Stomach (tissue), 9 donors: ENCODE results near the gene SIGLEC12. TPM values are rescaled to one million over a fixed set of nuclear protein-coding genes. Genes with fewer than 3 reads are reported as not detected.
"Not testable (repeated sequence)": the region's sequence is repeated elsewhere in the genome, so short reads cannot be mapped to it uniquely, and the experiment has no call there.

Experiments
- DNase-seq, 2 donors: peaks; one replicate each; pipeline versions ENCODE4 v3.0.0 to v3.0.0-alpha.2; 2013 to 2019
- H3K27ac ChIP-seq, 5 donors: fragments of 200-600 bp in 4 of 5; sonication (generic) in 4 of 5; one replicate each; pipeline ENCODE4 v1.5.1; 2013 to 2019; ENCODE audit warnings: mild to moderate bottlenecking in 1 of 5, moderate library complexity in 1 of 5
- H3K27me3 ChIP-seq, 3 donors: fragments of 200-600 bp; sonication (generic); one replicate each; pipeline ENCODE4 v1.5.1; 2017 to 2019; ENCODE audit warnings: mixed run types in 1 of 3
- H3K36me3 ChIP-seq, 4 donors: fragments of 200-600 bp; sonication (generic); 1 replicate in 3 of 4; 2 replicates in 1 of 4; pipeline ENCODE4 v1.5.1; 2016 to 2019
- H3K4me1 ChIP-seq, 4 donors: fragments of 200-600 bp; sonication (generic); one replicate each; pipeline ENCODE4 v1.5.1; 2016 to 2019
- H3K4me3 ChIP-seq, 4 donors: fragments of 200-600 bp; sonication (generic) in 3 of 4; one replicate each; pipeline ENCODE4 v1.5.1; 2016 to 2019; ENCODE audit warnings: mild to moderate bottlenecking in 1 of 4
- H3K9me3 ChIP-seq, 4 donors: fragments of 200-600 bp; sonication (generic); one replicate each; pipeline ENCODE4 v1.5.1; 2016 to 2019
- CTCF ChIP-seq, 7 experiments: fragments of 450-650 bp in 4 of 7; fragments of 200-600 bp in 3 of 7; sonication (generic) in 3 of 7; IDR thresholded peaks; one replicate each; pipeline ENCODE4 v1.5.1; 2016 to 2019; ENCODE audit warnings: antibody characterized with exemption in 7 of 7, control low read depth in 2 of 7, mild to moderate bottlenecking in 1 of 7
- EP300 ChIP-seq: sonication (generic); formaldehyde crosslinking; IDR thresholded peaks from one replicate; pipeline ENCODE4 v1.6.1; 2017; ENCODE audit warnings: antibody characterized with exemption
- POLR2A ChIP-seq, 4 donors: fragments of 450-650 bp; IDR thresholded peaks; one replicate each; pipeline ENCODE4 v1.6.1; 2016; ENCODE audit warnings: antibody characterized with exemption in 4 of 4, control low read depth in 2 of 4, mild to moderate bottlenecking in 1 of 4, moderate library complexity in 1 of 4
- POLR2AphosphoS5 ChIP-seq, 3 donors: sonication (generic); formaldehyde crosslinking; IDR thresholded peaks; one replicate each; pipeline ENCODE4 v1.6.1; 2016; ENCODE audit warnings: antibody characterized with exemption in 3 of 3
- WGBS, 5 donors: extraction: QIAGEN DNeasy Blood & Tissue Kit in 3 of 5; methylation state at CpG; one replicate each; pipeline versions ENCODE4 v1.1.5 to v1.1.7; 2013 to 2018; 5-methylcytosine and 5-hydroxymethylcytosine counted together
- intact Hi-C: fragments of 100-400 bp; cut with DNase I; formaldehyde crosslinking; loops from one replicate; pipeline ENCODE4 v1.15.1; 2023; ENCODE audit warnings: low total_unique reads
- polyA plus RNA-seq, 3 donors: library from polyadenylated mRNA; stranded (reverse); fragments of 200-250 nt; gene quantifications; one replicate each; pipeline ENCODE4 v1.2.3, GENCODE V29; 2013
- total RNA-seq, 5 donors: library from RNA; depleted of rRNA; stranded (reverse); fragments of >200 nt; gene quantifications; one replicate each; pipeline versions ENCODE4 v1.1.0 to v1.2.3, GENCODE V29; 2014 to 2016
- donor health status: healthy with polysubstance abuse.
- donor health status: Bipolar disorder and iron deficiency.
- donor health status: healthy.

SIGLEC12 gene
- total and polyA plus RNA-seq, 8 donors: 0.10 to 1.2 (median 0.37) TPM; not detected in 5

DNA sequence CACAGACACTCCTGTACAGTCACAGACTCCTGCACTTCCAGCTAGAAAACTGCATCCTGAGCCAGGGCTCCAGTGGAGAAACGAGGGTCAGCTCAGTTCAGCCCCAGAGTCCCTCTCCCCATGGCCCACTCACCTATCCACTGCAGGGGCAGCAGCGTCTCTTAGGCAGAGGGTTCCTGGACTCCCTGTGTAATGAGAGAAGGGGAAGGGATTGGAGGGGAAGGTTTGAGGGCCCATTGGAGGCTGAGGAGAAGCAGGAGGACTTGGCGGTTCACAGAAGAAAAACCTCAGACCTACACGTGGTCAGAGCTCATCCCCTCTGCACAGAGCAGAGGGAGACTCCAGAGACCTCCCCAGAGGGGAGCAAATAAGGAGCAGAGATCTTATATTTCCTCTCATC lies 32.4 kb downstream of the SIGLEC12 start:
- DNase-seq: peak in 1 of 2 donors; percentile 15
- Histone ChIP-seq H3K27ac (no peak overlapping the region), H3K4me3 (no peak overlapping the region), H3K36me3 (no peaks in the 10 kb centered on the region), H3K9me3 (no peaks in the 10 kb centered on the region), H3K27me3 (peaks cover 0 to 58% (median 8%) of the 10 kb centered on the region in 3 donors), H3K4me1 (peaks cover 0 to 9% (median 0%) of the 10 kb centered on the region in 4 donors)
- intact Hi-C loops: no loop called here
- no peak for TF ChIP-seq EP300
- 40 to 61% (median 52%) methylated on average over 4 of the region's 4 CpGs for WGBS, 5 donors

DNA sequence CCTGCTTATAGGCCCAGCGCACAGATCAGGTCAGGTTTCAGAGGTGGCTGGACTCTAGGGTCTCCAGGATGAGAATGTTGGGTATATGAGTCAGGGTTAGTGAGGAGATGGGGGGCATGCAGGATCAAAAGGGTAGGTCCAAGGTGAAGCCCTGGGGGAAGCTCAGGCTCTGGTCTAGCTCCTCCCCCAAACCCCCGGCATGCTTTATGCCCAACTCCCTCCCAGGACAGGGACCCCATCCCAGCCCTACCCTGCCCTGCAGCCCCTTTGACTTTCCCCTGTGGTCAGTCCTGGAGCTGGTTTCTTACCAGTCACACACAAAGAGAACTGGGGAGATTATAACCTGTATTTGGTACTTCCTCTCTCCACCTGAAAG lies 33.1 kb downstream of the SIGLEC12 start:
- Histone ChIP-seq H3K4me1 (peaks cover 0 to 5% (median 0%) of the 10 kb centered on the region in 4 donors), H3K4me3 (no peak overlapping the region), H3K27me3 (peaks cover 0 to 58% (median 8%) of the 10 kb centered on the region in 3 donors), H3K27ac (no peak overlapping the region), H3K9me3 (no peaks in the 10 kb centered on the region), H3K36me3 (no peaks in the 10 kb centered on the region)
- no peak for TF ChIP-seq POLR2A (IDR thresholded peaks at IDR 0.05)
- TF ChIP-seq CTCF (IDR thresholded peaks at IDR 0.05): no peak
- TF ChIP-seq POLR2AphosphoS5 (IDR thresholded peaks at IDR 0.05): no peak
- TF ChIP-seq EP300: no peak
- intact Hi-C loops: no loop called here
- no peak for DNase-seq
- WGBS, 5 donors: 63 to 78% (median 76%) methylated on average over 2 of the region's 2 CpGs

GRCh38 chr19:51467864-51468544 lies 33.6 kb downstream of the SIGLEC12 start:
- Histone ChIP-seq H3K4me3 (no peak overlapping the region), H3K36me3 (no peaks in the 10 kb centered on the region), H3K9me3 (no peaks in the 10 kb centered on the region), H3K4me1 (no peaks in the 10 kb centered on the region), H3K27me3 (peaks cover 0 to 58% (median 8%) of the 10 kb centered on the region in 3 donors), H3K27ac (no peak overlapping the region)
- DNase-seq: peak in 1 of 2 donors; percentile 4
- 60 to 72% (median 68%) methylated on average over 4 of the region's 4 CpGs for WGBS, 5 donors
- TF ChIP-seq POLR2A (IDR thresholded peaks at IDR 0.05): no peak
- no peak for TF ChIP-seq CTCF (IDR thresholded peaks at IDR 0.05)
- no peak for TF ChIP-seq POLR2AphosphoS5 (IDR thresholded peaks at IDR 0.05)
- no peak for TF ChIP-seq EP300
- intact Hi-C loops: no loop called here

DNA sequence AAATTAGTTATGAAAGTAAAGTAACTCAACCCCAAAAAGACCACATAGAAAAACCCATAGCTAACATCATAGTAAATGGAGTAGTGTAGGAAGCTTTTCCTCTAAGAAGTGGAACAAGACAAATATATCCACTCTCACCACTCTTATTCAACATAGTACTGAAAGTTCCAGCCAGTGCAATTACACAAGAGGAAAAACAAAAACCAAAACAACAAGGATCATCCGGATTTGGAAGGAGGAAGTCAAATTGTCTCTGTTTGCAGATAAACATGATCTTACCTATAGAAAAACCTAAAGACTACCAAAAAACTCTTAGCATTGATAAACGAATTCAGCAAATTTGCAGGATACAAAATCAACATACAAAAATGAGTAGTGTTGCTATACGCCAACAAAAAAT lies 34.9 kb downstream of the SIGLEC12 start:
- Histone ChIP-seq H3K27ac (no peak overlapping the region), H3K9me3 (no peaks in the 10 kb centered on the region), H3K4me3 (no peak overlapping the region), H3K27me3 (peaks cover 0 to 60% (median 18%) of the 10 kb centered on the region in 3 donors), H3K4me1 (peaks cover 0 to 8% (median 0%) of the 10 kb centered on the region in 4 donors), H3K36me3 (no peaks in the 10 kb centered on the region)
- intact Hi-C loops: no loop called here
- 53 to 68% (median 58%) methylated on average over 3 of the region's 3 CpGs for WGBS, 5 donors
- no peak for DNase-seq
- TF ChIP-seq CTCF (IDR thresholded peaks at IDR 0.05) (no peak), EP300 (no peak), POLR2A (IDR thresholded peaks at IDR 0.05) (no peak), POLR2AphosphoS5 (IDR thresholded peaks at IDR 0.05) (no peak)

GRCh38 chr19:51463976-51464581 lies 37.5 kb downstream of the SIGLEC12 start:
- H3K36me3 ChIP-seq, H3K27ac ChIP-seq, DNase-seq, intact Hi-C loops, H3K4me3 ChIP-seq, H3K9me3 ChIP-seq: not testable (repeated sequence)
- Histone ChIP-seq H3K4me1 (peaks cover 0 to 14% (median 0%) of the 10 kb centered on the region in 4 donors), H3K27me3 (peaks cover 0 to 65% (median 19%) of the 10 kb centered on the region in 3 donors)
- 22 to 36% (median 32%) methylated on average over 11 to 15 of the region's 33 CpGs for WGBS, 5 donors
